ENCODE measurements around the gene LRRC1.

DNA sequence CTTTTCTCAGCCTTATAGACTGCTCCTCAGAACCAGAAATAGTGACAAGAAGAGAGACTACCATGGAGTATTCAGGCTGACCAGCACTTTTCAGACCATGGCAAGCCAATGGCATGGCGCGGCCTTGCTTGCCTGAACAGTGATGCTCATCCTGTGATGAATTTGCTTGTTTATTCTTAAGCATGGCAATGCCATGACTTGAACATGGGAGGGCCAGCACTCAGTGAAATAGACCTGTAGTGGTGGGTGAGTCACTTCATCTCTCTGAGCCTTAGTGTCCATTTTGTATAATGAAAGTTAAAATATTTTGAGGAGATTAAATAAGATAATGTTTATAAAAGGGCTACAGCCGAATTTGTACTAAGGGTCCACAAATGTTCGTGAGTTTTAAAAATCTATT lies 79.1 kb downstream of the LRRC1 start:
- TF ChIP-seq GATA3 (IDR thresholded peaks at IDR 0.05; ENCODE audit: low read depth, low read length) (no peak), GATA2 (IDR thresholded peaks at IDR 0.05; ENCODE audit: low read depth, low read length) (no peak)
